CD8-positive, alpha-beta memory T cell (primary cell): ENCODE data around the gene PRPSAP1. TPM values are rescaled to one million over a fixed set of nuclear protein-coding genes. Genes with fewer than 3 reads are reported as not detected.
"Not testable (repeated sequence)": the region's sequence is repeated elsewhere in the genome, so short reads cannot be mapped to it uniquely, and the experiment has no call there.

Source experiments
- CTCF ChIA-PET: fragments of 350-600 bp; sonication (Branson Sonifier 250); formaldehyde crosslinking; loops from one replicate; lab custom pipeline; 2021; ENCODE audit warnings: antibody characterized with exemption; lab: Charles Lee
- POLR2A ChIA-PET: fragments of 350-600 bp; sonication (Branson Sonifier 250); formaldehyde crosslinking; loops from one replicate; lab custom pipeline; 2021; ENCODE audit warnings: antibody characterized with exemption; lab: Charles Lee
- DNase-seq, 5 donors: peaks; one replicate each; pipeline versions ENCODE4 v3.0.0 to v3.0.0-alpha.2; 2020 to 2022; ENCODE audit warnings: mixed read lengths in 1 of 5
- H3K27ac ChIP-seq: one replicate; pipeline ENCODE4 v1.7.0; 2013; ENCODE audit warnings: low read depth, mild to moderate bottlenecking, low read length, moderate library complexity
- H3K27me3 ChIP-seq: 2 replicates; pipeline ENCODE4 v1.7.0; 2013; ENCODE audit warnings: low read length, mild to moderate bottlenecking; ENCODE audit not compliant: insufficient read depth, poor library complexity, severe bottlenecking
- H3K36me3 ChIP-seq: 2 replicates; pipeline ENCODE4 v1.7.0; 2013; ENCODE audit warnings: mild to moderate bottlenecking, low read length, moderate library complexity; ENCODE audit not compliant: insufficient read depth
- H3K4me1 ChIP-seq: 2 replicates; pipeline ENCODE4 v1.7.0; 2013; ENCODE audit warnings: mild to moderate bottlenecking, low read length, moderate library complexity; ENCODE audit not compliant: insufficient read depth
- H3K4me3 ChIP-seq: 2 replicates; pipeline ENCODE4 v1.7.0; 2013; ENCODE audit warnings: mild to moderate bottlenecking, low read length
- H3K9me3 ChIP-seq: 2 replicates; pipeline ENCODE4 v1.7.0; 2013; ENCODE audit warnings: mild to moderate bottlenecking, low read length
- H3K27ac Mint-ChIP-seq, 8 donors: one replicate each; pipeline ENCODE4 v1.8.0; 2020 to 2021; ENCODE audit warnings: mixed read lengths in 8 of 8, mild to moderate bottlenecking in 6 of 8, inconsistent platforms in 3 of 8, moderate library complexity in 3 of 8
- H3K27me3 Mint-ChIP-seq, 2 donors: one replicate each; pipeline ENCODE4 v1.8.0; 2020 to 2021; ENCODE audit warnings: mixed read lengths in 2 of 2, mild to moderate bottlenecking in 1 of 2, moderate library complexity in 1 of 2
- H3K36me3 Mint-ChIP-seq, 3 donors: one replicate each; pipeline ENCODE4 v1.8.0; 2020 to 2021; ENCODE audit warnings: mixed read lengths in 3 of 3, inconsistent platforms in 1 of 3, mild to moderate bottlenecking in 1 of 3
- H3K4me1 Mint-ChIP-seq, 3 donors: one replicate each; pipeline ENCODE4 v1.8.0; 2020 to 2021; ENCODE audit warnings: mixed read lengths in 3 of 3, inconsistent platforms in 1 of 3, mild to moderate bottlenecking in 1 of 3
- H3K4me3 Mint-ChIP-seq, 7 donors: one replicate each; pipeline ENCODE4 v1.8.0; 2020 to 2021; ENCODE audit warnings: mixed read lengths in 7 of 7, mild to moderate bottlenecking in 6 of 7, moderate library complexity in 4 of 7, inconsistent platforms in 2 of 7
- H3K9me3 Mint-ChIP-seq, 5 donors: one replicate each; pipeline ENCODE4 v1.8.0; 2020 to 2022; ENCODE audit warnings: mixed read lengths in 5 of 5, mild to moderate bottlenecking in 3 of 5, moderate library complexity in 2 of 5, inconsistent platforms in 1 of 5
- polyA plus RNA-seq: library from polyadenylated mRNA; unstranded; fragments of 300-500 nt; fragmentation: Illumina TruSeq; gene quantifications from one replicate; pipeline ENCODE4 v1.2.3, GENCODE V29; 2021
- total RNA-seq, 2 experiments: library from RNA; stranded (reverse); gene quantifications; one replicate each; pipeline ENCODE4 v1.2.3, GENCODE V29; 2021

PRPSAP1 gene
- total and polyA plus RNA-seq, 3 experiments from 2014 or later, result 46.9 to 63.3 (median 48.3) TPM

DNA sequence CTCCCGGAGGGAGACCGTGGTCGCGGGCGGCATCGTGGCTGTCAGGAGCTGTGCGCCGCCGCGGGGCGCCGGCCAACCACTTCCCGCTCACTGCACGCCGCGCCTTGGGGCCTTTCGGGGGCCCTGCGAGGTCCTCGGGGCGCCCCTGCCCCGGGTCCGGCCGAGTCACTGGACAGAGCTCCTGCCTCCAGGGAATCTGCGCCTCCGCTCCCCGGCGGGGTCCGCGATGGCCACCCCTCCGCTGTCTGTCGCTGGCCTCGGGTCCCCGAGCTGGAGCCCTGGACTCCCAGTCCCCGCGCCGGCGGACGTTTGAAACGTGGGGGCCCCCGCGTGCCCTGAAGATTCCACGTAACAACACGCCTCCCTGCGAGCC, 45.8 kb downstream of the PRPSAP1 start, which contains the start of gene QRICH2:
TSS of gene QRICH2 (minus strand) at position 311 of the 373 bp plus-strand sequence. CDS start at position 33, 278 bp downstream.
- POLR2A ChIA-PET, result no interaction called here

DNA sequence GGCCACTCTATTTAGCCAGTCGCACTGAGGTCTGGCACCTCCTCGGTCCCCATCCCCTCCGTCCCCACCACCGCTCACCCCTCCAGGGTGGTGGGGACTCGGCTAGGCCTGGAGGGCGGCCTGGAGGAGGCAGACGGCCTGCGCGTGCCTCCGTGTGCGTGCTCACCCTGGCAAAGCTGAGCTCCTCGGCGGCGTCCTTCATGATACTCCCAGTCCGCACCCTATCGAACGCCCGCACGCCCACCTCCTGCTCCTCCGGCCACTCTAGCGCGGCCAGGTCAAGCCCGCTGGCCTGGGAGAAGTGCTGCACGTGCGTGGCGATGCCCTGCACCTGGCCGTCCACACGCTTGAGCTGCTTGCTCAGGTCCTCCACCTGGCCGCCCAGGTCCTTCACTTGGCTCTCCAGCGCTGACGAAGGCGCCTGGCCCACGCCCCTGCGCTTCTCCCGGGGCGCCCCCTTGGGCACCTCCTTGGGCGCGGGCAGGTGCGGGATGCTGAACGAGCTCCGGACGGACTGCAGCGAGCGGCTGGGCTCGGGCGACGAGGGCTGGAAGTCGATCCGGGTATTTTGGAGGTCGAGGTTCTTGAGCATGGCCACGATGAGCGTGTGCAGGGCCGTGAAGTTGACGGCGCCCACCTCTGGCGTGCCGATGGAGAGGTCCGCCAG, 46.3 kb downstream of the PRPSAP1 start:
- no peak overlapping the region for H3K27ac ChIP-seq
- Mint-ChIP-seq H3K27ac (no peak overlapping the region), H3K9me3 (no peaks in the 10 kb centered on the region), H3K4me1 (peaks cover 0 to 4% (median 2%) of the 10 kb centered on the region in 3 donors), H3K4me3 (no peak overlapping the region), H3K27me3 (peaks cover 0 to 1% of the 10 kb centered on the region in 2 donors), H3K36me3 (peaks cover 0 to 25% (median 9%) of the 10 kb centered on the region in 3 donors)
- ChIA-PET CTCF (interaction anchor here (1.6 to 15.1 kb wide), 2 partner anchors 78 to 92 kb away, joined by 4 to 175 read pairs; no protein-coding TSS in a partner anchor), POLR2A (no interaction called here)
- no peaks in the 10 kb centered on the region for H3K27me3 ChIP-seq
- H3K36me3 ChIP-seq, result no peaks in the 10 kb centered on the region
- H3K4me3 ChIP-seq, result no peak overlapping the region
- H3K4me1 ChIP-seq, result no peaks in the 10 kb centered on the region
- DNase-seq, result no peak
- no peaks in the 10 kb centered on the region for H3K9me3 ChIP-seq

More for the DNA sequence above, 45.8 kb downstream of the PRPSAP1 start, which contains the start of gene QRICH2:
- no peaks in the 10 kb centered on the region for H3K27me3 ChIP-seq
- no peak within 1 kb of the TSS for H3K4me3 Mint-ChIP-seq
- no peak for DNase-seq
- peaks cover 0 to 1% of the 10 kb centered on the region in 2 donors for H3K27me3 Mint-ChIP-seq
- no peaks in the 10 kb centered on the region for H3K4me1 ChIP-seq
- H3K27ac Mint-ChIP-seq, result peak within 1 kb of the TSS in 1 of 8 donors; percentile 72
- H3K36me3 Mint-ChIP-seq, result peaks cover 0 to 30% (median 13%) of the 10 kb centered on the region in 3 donors
- no peaks in the 10 kb centered on the region for H3K9me3 ChIP-seq
- H3K9me3 Mint-ChIP-seq, result no peaks in the 10 kb centered on the region
- peaks cover 0 to 4% (median 2%) of the 10 kb centered on the region in 3 donors for H3K4me1 Mint-ChIP-seq
- H3K4me3 ChIP-seq, result no peak within 1 kb of the TSS
- no peak within 1 kb of the TSS for H3K27ac ChIP-seq
- CTCF ChIA-PET, result interaction anchor here (1.6 to 15.1 kb wide), 2 partner anchors 78 to 91 kb away, joined by 4 to 175 read pairs; no protein-coding TSS in a partner anchor
- H3K36me3 ChIP-seq, result peaks cover 3% of the 10 kb centered on the region

DNA sequence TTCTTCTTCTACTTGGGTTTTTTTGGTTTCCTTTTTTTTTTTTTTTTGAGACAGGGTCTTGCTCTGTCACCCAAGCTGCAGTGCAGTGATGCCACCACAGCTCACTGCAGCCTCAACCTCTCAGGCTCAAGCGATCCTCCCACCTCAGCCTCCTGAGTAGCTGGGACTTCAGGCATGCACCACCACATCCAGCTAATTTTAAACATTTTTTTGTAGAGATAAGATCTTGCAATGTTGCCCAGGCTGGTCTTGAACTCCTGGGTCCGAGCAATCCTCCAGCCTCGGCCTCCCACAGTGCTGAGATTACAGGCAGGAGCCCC, 48.6 kb downstream of the PRPSAP1 start:
- H3K9me3 Mint-ChIP-seq, H3K36me3 Mint-ChIP-seq, H3K27me3 ChIP-seq, H3K36me3 ChIP-seq, H3K4me1 ChIP-seq, H3K27me3 Mint-ChIP-seq, H3K27ac Mint-ChIP-seq, H3K9me3 ChIP-seq, H3K4me3 Mint-ChIP-seq, H3K4me1 Mint-ChIP-seq, DNase-seq, H3K4me3 ChIP-seq, H3K27ac ChIP-seq: not testable (repeated sequence)
- ChIA-PET POLR2A (interaction anchor here (0.7 kb wide), 1 partner anchor 80 kb away, joined by 4 read pairs; no protein-coding TSS in a partner anchor), CTCF (interaction anchor here (0.9 to 15.1 kb wide), 3 partner anchors 25 to 94 kb away, joined by 4 to 175 read pairs (median 13); partner anchors contain the start of gene SPHK1)

DNA sequence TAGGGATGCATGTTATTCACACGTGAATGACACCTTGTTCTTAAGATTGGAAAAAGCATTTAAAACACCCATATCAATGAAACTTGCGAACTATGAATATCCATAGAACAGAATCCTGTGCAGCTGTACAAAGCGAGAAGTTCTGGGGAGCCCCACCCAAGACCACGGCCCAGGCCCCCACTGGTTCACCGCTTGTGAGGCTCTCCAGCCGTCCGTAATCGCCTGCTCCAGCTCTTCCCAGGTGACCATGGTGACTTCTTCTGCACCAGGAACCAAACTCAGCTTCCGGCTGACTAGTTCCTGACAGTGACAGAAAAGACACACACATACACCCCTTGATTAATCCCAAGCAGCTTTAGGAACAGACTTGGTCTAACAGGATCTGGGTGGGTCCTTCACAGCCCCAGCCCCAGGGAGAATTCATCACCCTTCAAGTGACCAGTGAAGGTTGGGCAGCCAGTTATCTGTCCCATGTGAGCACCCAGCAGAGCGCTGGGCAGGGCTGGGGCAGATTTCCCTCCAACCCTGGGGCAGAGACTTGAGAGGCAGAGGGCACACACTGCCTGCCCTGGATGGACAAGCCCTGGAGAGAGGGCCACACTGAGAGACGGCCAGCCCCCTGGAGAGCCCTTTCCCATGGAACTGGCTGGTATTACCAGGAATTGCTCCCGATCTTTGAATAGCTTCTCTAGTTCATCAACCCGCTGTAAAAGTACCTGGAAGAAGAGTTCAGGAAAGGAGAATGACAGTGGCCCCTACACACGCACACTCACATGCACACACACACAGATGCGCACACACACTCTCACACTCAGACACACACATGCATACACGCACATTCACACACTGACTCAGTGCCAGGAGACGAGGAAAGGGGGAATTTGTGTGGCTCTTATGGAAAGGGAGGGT, 49.2 kb downstream of the PRPSAP1 start:
- Histone ChIP-seq H3K27me3 (no peaks in the 10 kb centered on the region), H3K9me3 (no peaks in the 10 kb centered on the region), H3K27ac (no peak overlapping the region), H3K4me3 (no peak overlapping the region), H3K4me1 (no peaks in the 10 kb centered on the region), H3K36me3 (no peaks in the 10 kb centered on the region)
- no peak for DNase-seq
- Mint-ChIP-seq H3K27ac (peak overlapping the region in 2 of 8 donors; percentile 12 to 35), H3K4me3 (no peak overlapping the region), H3K4me1 (peaks cover 0 to 4% (median 2%) of the 10 kb centered on the region in 3 donors), H3K9me3 (no peaks in the 10 kb centered on the region), H3K36me3 (peaks cover 0 to 6% (median 3%) of the 10 kb centered on the region in 3 donors), H3K27me3 (peaks cover 0 to 1% of the 10 kb centered on the region in 2 donors)
- CTCF ChIA-PET, result interaction anchor here (0.7 to 15.1 kb wide), 10 partner anchors 15 to 299 kb away, joined by 3 to 175 read pairs (median 4); partner anchors contain the start of gene SPHK1
- POLR2A ChIA-PET, result interaction anchor here (0.5 to 0.7 kb wide), 2 partner anchors 80 to 239 kb away, joined by 4 to 10 read pairs; no protein-coding TSS in a partner anchor

DNA sequence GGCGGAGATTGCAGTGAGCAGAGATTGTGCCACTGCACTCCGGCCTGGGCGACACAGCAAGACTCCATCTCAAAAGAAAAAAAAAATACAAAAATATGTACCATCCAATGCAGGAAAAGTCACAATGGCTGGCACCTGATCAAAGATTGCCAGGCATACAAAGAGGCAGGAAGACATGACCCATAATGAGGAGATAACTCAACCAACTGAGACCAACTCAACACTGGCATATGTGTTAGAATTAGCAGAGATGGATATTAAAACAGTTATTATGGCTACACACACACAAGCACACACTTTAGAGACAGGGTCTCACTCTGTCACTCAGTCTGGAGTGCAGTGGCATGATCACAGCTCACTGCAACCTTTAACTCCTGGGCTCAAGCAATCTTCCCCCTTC, 56.3 kb downstream of the PRPSAP1 start:
- no peak overlapping the region for H3K4me3 ChIP-seq
- H3K36me3 ChIP-seq, result no peaks in the 10 kb centered on the region
- H3K4me1 ChIP-seq, result no peaks in the 10 kb centered on the region
- Mint-ChIP-seq H3K4me1 (peaks cover 0 to 2% (median 0%) of the 10 kb centered on the region in 3 donors), H3K27ac (no peak overlapping the region), H3K36me3 (peaks cover 0 to 2% (median 0%) of the 10 kb centered on the region in 3 donors), H3K27me3 (no peaks in the 10 kb centered on the region), H3K4me3 (no peak overlapping the region), H3K9me3 (no peaks in the 10 kb centered on the region)
- ChIA-PET CTCF (interaction anchor here (0.6 to 15.1 kb wide), 8 partner anchors 18 to 393 kb away, joined by 3 to 175 read pairs (median 3); partner anchors contain the start of gene MRPL38), POLR2A (interaction anchor here (0.6 kb wide), 1 partner anchor 116 kb away, joined by 4 read pairs; no protein-coding TSS in a partner anchor)
- no peaks in the 10 kb centered on the region for H3K9me3 ChIP-seq
- H3K27me3 ChIP-seq, result no peaks in the 10 kb centered on the region
- DNase-seq, result no peak
- H3K27ac ChIP-seq, result no peak overlapping the region

DNA sequence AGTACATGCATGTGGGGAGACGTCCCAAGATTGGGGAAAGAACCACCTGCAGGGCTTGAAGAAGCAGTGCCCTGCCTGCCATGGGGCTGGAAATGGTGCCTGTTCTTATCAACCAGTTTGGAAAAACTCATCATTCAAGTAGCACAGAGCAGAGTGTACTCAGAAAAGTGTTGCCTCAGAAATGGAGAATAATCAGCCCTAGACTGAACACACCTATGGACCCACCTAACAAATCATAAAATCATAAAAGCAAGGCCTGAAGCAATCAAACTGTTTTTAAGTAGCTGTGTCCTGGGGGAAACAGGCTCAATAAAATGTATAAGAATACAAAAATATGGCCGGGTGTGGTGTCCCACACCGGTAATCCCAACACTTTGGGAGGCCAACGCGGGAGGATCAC, 56.8 kb downstream of the PRPSAP1 start:
- ChIA-PET POLR2A (no interaction called here), CTCF (interaction anchor here (0.6 to 15.1 kb wide), 2 partner anchors 102 to 265 kb away, joined by 3 to 175 read pairs; no protein-coding TSS in a partner anchor)
- no peaks in the 10 kb centered on the region for H3K4me1 ChIP-seq
- no peak overlapping the region for H3K4me3 ChIP-seq
- H3K9me3 ChIP-seq, result no peaks in the 10 kb centered on the region
- no peak for DNase-seq
- H3K9me3 Mint-ChIP-seq, result no peaks in the 10 kb centered on the region
- no peaks in the 10 kb centered on the region for H3K27me3 ChIP-seq
- no peak overlapping the region for H3K4me3 Mint-ChIP-seq
- H3K27me3 Mint-ChIP-seq, result no peaks in the 10 kb centered on the region
- H3K36me3 Mint-ChIP-seq, result peaks cover 0 to 2% (median 0%) of the 10 kb centered on the region in 3 donors
- peaks cover 0 to 2% (median 0%) of the 10 kb centered on the region in 3 donors for H3K4me1 Mint-ChIP-seq
- no peak overlapping the region for H3K27ac Mint-ChIP-seq
- no peaks in the 10 kb centered on the region for H3K36me3 ChIP-seq
- H3K27ac ChIP-seq, result no peak overlapping the region

DNA sequence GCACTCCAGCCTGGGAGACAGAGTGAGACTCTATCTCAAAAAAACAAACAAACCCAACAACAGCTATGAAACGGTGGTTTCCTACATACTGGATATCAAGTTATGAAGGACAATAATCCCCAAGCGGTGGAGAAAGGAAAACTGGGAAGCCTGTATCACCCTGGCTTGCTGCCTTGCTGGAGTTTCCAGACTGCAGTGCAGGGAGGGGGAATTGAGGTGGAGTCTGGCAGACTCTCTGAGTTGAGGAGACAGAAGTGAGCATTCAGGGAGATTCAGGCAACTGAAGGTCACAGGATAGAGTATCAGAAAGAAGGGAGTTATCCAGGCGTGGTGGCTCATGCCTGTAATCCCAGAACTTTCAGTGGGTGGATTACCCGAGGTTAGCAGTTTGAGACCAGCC, 57.5 kb downstream of the PRPSAP1 start:
- no peak for DNase-seq
- Histone ChIP-seq H3K4me3 (no peak overlapping the region), H3K27me3 (no peaks in the 10 kb centered on the region), H3K9me3 (no peaks in the 10 kb centered on the region), H3K4me1 (no peaks in the 10 kb centered on the region), H3K27ac (no peak overlapping the region), H3K36me3 (no peaks in the 10 kb centered on the region)
- H3K36me3 Mint-ChIP-seq, result peaks cover 0 to 3% (median 0%) of the 10 kb centered on the region in 3 donors
- POLR2A ChIA-PET, result interaction anchor here (0.6 kb wide), 1 partner anchor 308 kb away, joined by 6 read pairs; no protein-coding TSS in a partner anchor
- H3K27me3 Mint-ChIP-seq, result no peaks in the 10 kb centered on the region
- H3K4me3 Mint-ChIP-seq, result no peak overlapping the region
- no peaks in the 10 kb centered on the region for H3K9me3 Mint-ChIP-seq
- CTCF ChIA-PET, result interaction anchor here (1.6 kb wide), 1 partner anchor 175 kb away, joined by 4 read pairs; no protein-coding TSS in a partner anchor
- H3K27ac Mint-ChIP-seq, result no peak overlapping the region
- H3K4me1 Mint-ChIP-seq, result peaks cover 0 to 2% (median 0%) of the 10 kb centered on the region in 3 donors
